HUES6 (cell line): ENCODE measurements around the gene DSG3.
A peak's percentile ranks its signal among the peaks of the same experiment; 100 is the strongest.
"Not testable (repeated sequence)": the region's sequence is repeated elsewhere in the genome, so short reads cannot be mapped to it uniquely, and the experiment has no call there.

Experiments used
- H3K27ac ChIP-seq: 2 replicates; pipeline ENCODE4 v1.7.0; 2013; ENCODE audit warnings: low read depth, mild to moderate bottlenecking, low read length, inconsistent platforms
- H3K27me3 ChIP-seq: 2 replicates; pipeline ENCODE4 v1.6.1; 2013; ENCODE audit warnings: low read length; ENCODE audit not compliant: control insufficient read depth, insufficient read depth
- H3K36me3 ChIP-seq: 2 replicates; pipeline ENCODE4 v1.6.1; 2013; ENCODE audit warnings: low read length; ENCODE audit not compliant: control insufficient read depth, insufficient read depth
- H3K4me1 ChIP-seq: 2 replicates; pipeline ENCODE4 v1.6.1; 2013; ENCODE audit warnings: low read length; ENCODE audit not compliant: control insufficient read depth, insufficient read depth
- H3K4me3 ChIP-seq: 2 replicates; pipeline ENCODE4 v1.5.1; 2013; ENCODE audit warnings: low read depth, low read length
- H3K9ac ChIP-seq: one replicate; pipeline ENCODE4 v1.6.1; 2013; ENCODE audit warnings: mild to moderate bottlenecking, low read length
- H3K9me3 ChIP-seq: 2 replicates; pipeline ENCODE4 v1.6.1; 2013; ENCODE audit warnings: low read depth, low read length; ENCODE audit not compliant: control insufficient read depth, insufficient read depth

The DSG3 gene

DNA sequence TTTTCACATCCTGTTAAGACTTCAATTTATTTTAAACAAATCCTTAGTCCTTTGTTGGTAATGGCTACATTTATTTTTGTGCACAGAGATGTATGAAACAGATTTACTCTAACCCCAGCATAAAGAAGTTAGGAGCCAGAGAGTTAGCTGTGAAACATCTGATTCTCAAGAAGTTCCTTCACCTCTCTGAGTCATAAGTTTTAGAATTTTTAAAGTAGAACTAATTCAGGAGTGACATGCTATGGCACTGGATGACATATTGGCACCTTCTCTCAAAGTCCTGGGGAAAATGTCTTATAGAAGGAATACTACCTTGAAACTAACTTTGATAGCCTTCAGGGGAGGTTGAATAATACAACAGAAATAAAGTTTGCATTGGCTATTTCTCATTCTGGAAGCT is 44.0 kb downstream of the DSG3 start:
- Histone ChIP-seq H3K36me3 (no peaks in the 10 kb centered on the region), H3K27ac (no peak overlapping the region), H3K9ac (no peak overlapping the region), H3K4me1 (peaks cover 7% of the 10 kb centered on the region), H3K9me3 (no peaks in the 10 kb centered on the region), H3K4me3 (no peak overlapping the region), H3K27me3 (0 out of 2 replicates have a peak, but pooled peaks cover 1% of the 10 kb centered on the region)

DNA sequence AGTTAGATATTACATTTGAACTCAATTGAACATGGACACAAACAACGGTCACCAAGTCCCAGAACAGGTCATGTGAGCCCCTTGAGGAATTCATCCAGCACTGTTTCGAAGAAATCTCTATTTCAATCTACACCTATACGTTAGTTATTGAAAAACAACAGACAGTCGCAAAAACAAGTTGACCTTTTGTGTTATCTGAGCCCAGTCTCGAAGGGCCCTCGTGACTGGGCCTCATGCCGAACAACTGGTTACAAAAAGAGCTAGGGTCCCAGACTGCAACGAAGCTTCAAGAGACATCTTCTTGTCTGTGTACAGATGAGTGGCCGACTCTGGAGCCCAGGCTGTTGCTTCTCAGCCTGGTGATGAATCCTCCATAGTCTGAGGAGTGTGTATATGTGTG is 45.1 kb downstream of the DSG3 start:
- no peak overlapping the region for H3K4me3 ChIP-seq
- H3K27ac ChIP-seq, result no peak overlapping the region
- H3K4me1 ChIP-seq, result peaks cover 4% of the 10 kb centered on the region
- 0 out of 2 replicates have a peak, but pooled peaks cover 8% of the 10 kb centered on the region for H3K27me3 ChIP-seq
- H3K9ac ChIP-seq, result no peak overlapping the region
- no peaks in the 10 kb centered on the region for H3K36me3 ChIP-seq
- H3K9me3 ChIP-seq, result no peaks in the 10 kb centered on the region

DNA sequence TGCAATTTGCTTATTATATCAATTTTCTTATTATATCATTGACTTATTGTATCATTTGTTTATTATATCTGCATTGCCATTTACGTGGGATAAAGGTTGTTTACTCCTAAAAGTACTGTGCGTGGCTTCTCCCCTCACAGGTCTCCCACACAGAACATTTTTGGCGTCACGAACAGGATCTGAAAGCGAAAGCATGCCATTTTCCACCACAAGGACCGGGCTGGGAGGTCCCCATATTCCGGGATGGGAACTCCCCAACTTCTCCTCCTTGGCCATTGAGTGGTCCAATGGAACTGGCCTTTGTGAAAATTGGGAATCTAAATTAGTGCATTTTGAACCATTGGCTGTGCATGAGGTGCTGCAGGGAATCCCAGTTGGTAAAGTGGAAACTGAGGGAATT is 45.6 kb downstream of the DSG3 start:
- 0 out of 2 replicates have a peak, but pooled peaks cover 8% of the 10 kb centered on the region for H3K27me3 ChIP-seq
- no peak overlapping the region for H3K27ac ChIP-seq
- H3K9me3 ChIP-seq, result no peaks in the 10 kb centered on the region
- no peak overlapping the region for H3K4me3 ChIP-seq
- H3K4me1 ChIP-seq, result peaks cover 4% of the 10 kb centered on the region; the same call in 1 of the 2 replicates
- no peak overlapping the region for H3K9ac ChIP-seq
- H3K36me3 ChIP-seq, result no peaks in the 10 kb centered on the region

DNA sequence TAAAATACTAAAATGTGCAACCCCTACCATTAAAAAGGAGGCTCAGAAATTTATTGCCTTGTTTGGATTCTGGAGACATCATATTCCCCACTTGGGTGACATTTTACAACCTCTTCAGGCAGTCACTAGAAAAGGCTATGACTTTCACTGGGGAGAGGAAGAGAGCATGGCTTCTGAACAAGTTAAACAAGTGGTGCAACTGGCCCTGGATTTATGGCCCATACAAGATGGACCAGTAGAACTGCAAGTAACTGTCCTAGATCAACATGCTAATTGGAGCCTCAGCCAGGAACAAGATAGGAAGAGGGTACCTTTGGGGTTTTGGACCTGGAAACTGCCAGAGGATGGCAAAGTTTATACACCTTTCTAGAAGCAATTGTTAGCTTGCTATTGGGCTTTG is 46.4 kb downstream of the DSG3 start:
- Histone ChIP-seq H3K27ac (no peak overlapping the region), H3K9ac (no peak overlapping the region), H3K36me3 (no peaks in the 10 kb centered on the region), H3K27me3 (0 out of 2 replicates have a peak, but pooled peaks cover 8% of the 10 kb centered on the region), H3K4me3 (no peak overlapping the region), H3K4me1 (peaks cover 4% of the 10 kb centered on the region; the same call in 1 of the 2 replicates), H3K9me3 (no peaks in the 10 kb centered on the region)

DNA sequence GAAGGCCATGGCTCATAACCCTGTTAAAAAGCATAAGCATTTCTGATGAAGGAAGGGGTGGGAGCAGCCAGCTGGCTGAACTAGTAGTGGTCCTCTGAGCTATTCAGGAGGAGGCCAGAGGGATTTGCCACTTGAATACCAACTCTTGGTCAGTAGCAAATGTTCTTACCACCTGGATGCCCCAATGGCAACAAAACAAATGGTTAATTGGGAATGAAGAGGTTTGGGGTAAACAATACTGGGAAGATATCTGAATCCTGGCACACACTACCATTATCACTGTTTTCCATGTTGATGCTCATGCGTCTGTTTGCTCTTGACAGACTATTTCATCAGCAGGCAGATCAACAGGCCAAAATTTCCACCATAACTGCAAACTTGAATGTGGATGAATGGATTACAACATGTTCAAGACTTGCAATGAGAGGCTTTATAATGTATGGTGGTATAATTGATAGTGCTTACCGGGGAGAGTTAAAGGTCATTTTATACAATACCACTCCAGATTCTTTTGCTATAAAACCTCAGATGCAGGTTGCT is 47.2 kb downstream of the DSG3 start:
- not testable (repeated sequence) for H3K27ac ChIP-seq, H3K4me3 ChIP-seq, H3K27me3 ChIP-seq, H3K9me3 ChIP-seq, H3K36me3 ChIP-seq, H3K9ac ChIP-seq, H3K4me1 ChIP-seq

DNA sequence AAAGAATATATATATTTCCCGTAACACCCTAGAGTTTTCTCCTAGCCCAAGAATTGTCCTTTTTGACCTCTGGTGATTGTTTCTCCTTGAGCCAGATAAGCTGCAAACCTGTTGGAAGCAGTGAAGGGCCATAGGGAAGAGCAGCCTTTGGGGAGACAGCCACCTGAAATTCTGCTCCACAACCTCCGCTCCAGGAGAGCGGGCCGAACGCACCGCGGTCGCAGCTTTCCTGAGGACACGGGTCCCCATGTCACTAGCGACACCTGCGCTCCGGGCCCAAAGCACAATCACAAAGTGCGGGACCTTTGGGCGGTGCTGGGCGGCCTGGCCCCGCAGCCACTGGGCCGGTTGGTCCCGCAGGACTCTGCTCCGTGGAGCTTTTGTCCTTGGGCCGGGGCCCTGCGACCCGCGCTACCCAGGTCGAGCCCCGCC is 49.9 kb downstream of the DSG3 start:
- Histone ChIP-seq H3K9ac (peak overlapping the region; percentile 97), H3K4me1 (peaks cover 12% of the 10 kb centered on the region), H3K27ac (peak overlapping the region; percentile 81; the same call in 1 of the 2 replicates), H3K36me3 (no peaks in the 10 kb centered on the region), H3K27me3 (0 out of 2 replicates have a peak, but pooled peaks cover 8% of the 10 kb centered on the region), H3K4me3 (peak overlapping the region; percentile 80), H3K9me3 (no peaks in the 10 kb centered on the region)

DNA sequence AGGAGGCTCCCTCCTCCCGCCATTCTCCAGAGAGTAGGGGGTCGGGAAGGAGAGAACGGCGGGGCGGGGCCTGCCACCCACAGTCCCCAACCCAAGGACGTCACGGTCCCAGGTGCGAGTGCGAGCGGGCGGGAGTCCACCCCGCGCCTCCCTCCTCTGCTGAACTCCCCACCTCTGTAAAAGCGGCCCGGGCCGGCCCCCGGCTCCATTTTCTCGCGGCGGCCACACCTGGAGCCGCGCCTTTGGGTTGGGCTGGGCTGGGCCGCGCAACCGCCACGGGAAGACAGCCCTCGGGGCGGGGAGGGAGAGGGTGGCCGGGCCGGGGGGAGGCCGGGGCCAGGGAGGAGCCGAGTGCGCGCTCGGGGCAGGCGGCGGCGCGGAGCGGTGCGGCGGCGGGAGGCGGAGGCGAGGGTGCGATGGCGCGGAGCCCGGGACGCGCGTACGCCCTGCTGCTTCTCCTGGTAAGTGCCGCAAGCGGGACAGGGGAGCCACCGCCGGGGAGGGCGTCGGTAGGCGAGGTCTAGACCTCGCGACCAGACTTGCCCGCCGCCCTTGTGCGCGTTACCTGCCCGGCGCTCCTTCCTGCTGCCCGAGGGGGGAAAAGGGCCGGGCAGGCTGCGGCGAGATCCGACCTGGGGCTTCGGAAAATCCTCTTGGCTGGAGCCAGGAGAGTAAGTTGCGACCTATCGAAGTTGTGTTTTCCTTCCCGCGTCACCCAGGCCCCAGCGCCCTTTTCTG is 50.5 kb downstream of the DSG3 start, which contains the start of gene DSG2:
DSG2 (plus strand) TSS at position 342 of the 738 bp plus-strand sequence; CDS start at position 417, 75 bp downstream.
- H3K27ac ChIP-seq, result peak within 1 kb of the TSS; percentile 81
- H3K9me3 ChIP-seq, result no peaks in the 10 kb centered on the region
- 0 out of 2 replicates have a peak, but pooled peaks cover 8% of the 10 kb centered on the region for H3K27me3 ChIP-seq
- peaks cover 12% of the 10 kb centered on the region for H3K4me1 ChIP-seq
- H3K9ac ChIP-seq, result peak within 1 kb of the TSS; percentile 97
- H3K4me3 ChIP-seq, result peak within 1 kb of the TSS; percentile 80
- no peaks in the 10 kb centered on the region for H3K36me3 ChIP-seq

DNA sequence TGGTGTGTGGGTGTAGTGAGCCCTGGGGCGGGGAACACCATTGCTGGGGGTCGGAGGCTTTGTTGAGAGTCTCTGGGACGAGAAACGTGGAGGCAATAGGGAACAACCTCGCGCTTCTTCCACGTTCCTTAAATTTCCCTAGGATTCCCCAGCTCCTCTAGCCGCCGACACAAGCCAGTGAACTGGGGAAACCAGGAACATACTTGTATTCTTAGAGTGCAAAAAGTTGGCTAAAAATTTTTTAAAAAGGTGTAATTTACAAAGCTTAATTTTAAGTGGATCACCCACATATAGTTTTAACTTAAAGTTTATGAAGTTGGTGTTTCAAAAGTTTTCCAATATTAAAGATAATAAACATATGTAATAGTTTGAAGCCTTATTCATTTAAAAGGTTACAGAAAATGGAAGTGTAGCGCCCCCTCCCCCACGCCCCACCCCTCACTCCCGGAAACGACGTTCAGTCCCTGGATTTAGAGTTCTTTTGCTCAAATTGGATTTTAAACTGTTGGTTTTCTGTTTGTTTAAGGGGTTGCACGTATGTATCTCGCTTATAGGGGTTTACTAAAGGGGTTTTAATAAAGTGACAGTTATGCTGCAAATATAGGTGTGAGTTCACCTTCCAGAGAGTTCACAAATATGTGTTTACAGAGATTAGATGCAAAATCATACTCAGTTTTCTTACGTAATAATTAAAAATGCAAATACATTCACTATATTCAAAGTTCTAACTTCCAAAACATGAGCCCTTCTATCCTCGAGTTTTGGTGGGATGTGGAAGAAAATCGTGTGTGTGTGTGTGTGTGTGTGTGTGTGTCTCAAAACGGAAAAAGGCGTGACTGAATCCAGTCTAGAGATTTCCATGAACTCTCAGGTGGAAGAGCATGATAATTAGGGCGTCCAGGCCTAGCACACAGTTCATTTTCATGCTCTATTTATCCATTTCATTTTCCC is 51.3 kb downstream of the DSG3 start:
- peak overlapping the region; percentile 80 for H3K4me3 ChIP-seq
- no peaks in the 10 kb centered on the region for H3K9me3 ChIP-seq
- H3K4me1 ChIP-seq, result peaks cover 12% of the 10 kb centered on the region
- 0 out of 2 replicates have a peak, but pooled peaks cover 8% of the 10 kb centered on the region for H3K27me3 ChIP-seq
- H3K27ac ChIP-seq, result peak overlapping the region; percentile 81
- no peaks in the 10 kb centered on the region for H3K36me3 ChIP-seq
- H3K9ac ChIP-seq, result peak overlapping the region; percentile 97

DNA sequence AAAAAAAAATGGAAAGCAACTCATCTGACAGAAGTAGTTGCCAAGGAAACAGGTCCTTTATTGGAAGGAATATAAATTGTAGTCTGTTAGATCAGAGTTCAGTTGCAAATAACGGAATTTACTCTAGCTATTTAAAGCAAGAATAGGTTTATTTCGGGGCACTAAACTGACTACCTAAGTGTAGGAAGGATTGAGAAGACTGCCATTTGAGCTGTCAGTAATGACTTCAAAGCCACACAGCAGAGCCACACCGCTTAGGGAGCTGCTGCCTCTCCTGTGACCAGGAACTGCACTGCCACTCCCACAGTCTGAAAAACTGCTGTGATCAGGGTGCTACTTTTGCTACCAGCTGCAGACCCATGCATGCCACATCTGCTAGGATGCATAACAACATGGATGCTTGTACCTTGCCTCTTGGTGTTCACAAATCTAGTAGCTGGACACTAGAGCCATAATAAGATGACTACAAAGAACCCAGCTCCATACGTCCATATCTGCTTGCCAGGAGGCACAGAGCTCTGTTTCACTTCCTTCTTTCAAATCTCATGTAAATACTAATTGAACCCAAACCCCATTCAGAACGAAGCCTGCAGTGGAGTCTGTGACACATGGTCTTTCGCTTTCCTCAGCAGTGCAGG is 52.6 kb downstream of the DSG3 start:
- H3K36me3 ChIP-seq, result no peaks in the 10 kb centered on the region
- peaks cover 12% of the 10 kb centered on the region for H3K4me1 ChIP-seq
- 0 out of 2 replicates have a peak, but pooled peaks cover 8% of the 10 kb centered on the region for H3K27me3 ChIP-seq
- H3K9me3 ChIP-seq, result no peaks in the 10 kb centered on the region
- no peak overlapping the region for H3K27ac ChIP-seq
- no peak overlapping the region for H3K9ac ChIP-seq
- peak overlapping the region; percentile 11 for H3K4me3 ChIP-seq

DNA sequence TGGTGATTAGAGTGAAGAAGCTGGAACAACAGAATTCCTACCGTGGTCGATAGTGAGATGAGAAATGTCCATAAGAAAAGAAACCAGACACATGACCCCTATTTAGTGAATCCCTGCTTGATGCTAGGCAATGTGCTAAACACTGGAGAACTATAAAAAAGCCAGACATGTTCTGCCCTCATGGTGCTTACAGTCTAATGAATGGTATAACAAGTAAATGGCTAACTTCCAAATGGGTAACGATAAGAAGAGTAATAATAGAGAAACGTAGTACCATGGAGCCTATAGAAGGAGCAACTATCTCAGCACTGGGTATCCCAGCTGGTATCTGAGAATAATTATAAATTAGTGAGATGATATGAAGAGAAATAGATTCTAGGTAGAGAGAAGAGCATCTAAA is 55.5 kb downstream of the DSG3 start:
- H3K27me3 ChIP-seq, result no peaks in the 10 kb centered on the region
- no peak overlapping the region for H3K27ac ChIP-seq
- no peaks in the 10 kb centered on the region for H3K9me3 ChIP-seq
- no peak overlapping the region for H3K4me3 ChIP-seq
- H3K9ac ChIP-seq, result no peak overlapping the region
- H3K36me3 ChIP-seq, result no peaks in the 10 kb centered on the region; the same call in 1 of the 2 replicates
- H3K4me1 ChIP-seq, result peaks cover 12% of the 10 kb centered on the region
